ENCODE results near the gene ARHGEF17. TPM values are rescaled to one million over a fixed set of nuclear protein-coding genes. Genes with fewer than 3 reads are reported as not detected.

Gene ARHGEF17
- total and polyA plus RNA-seq, 2 of the 13 experiments (the other 11 are each of a cell fraction or from before 2014, with no cell fraction given): 10.7 to 28.8 TPM

- peak; percentile 97 for ATAC-seq
- Histone ChIP-seq H3K27me3 (ENCODE audit: control insufficient read depth in 1 of 2, insufficient read depth in 2 of 2, low read length in 2 of 2) (no peaks in the 10 kb centered on the region), H3K27ac (ENCODE audit: extremely low read length, insufficient read depth, low read length) (no peak overlapping the region), H3K4me1 (ENCODE audit: insufficient read depth, low read length) (peaks cover 8% of the 10 kb centered on the region), H3K36me3 (replicated peaks in 1 of 2; ENCODE audit: control insufficient read depth in 1 of 2, insufficient read depth in 2 of 2, low read length in 2 of 2) (peaks cover 3 to 13% of the 10 kb centered on the region in 2 experiments), H3K4me3 (replicated peaks in 1 of 3; ENCODE audit: insufficient read depth in 1 of 3, low read depth in 2 of 3, low read length in 3 of 3) (no peak overlapping the region), H4K20me1 (ENCODE audit: insufficient read depth, low read length) (no peaks in the 10 kb centered on the region), H3K9ac (ENCODE audit: insufficient read depth, low read depth, low read length) (no peak overlapping the region), H3K4me2 (ENCODE audit: low read depth, low read length) (no peak overlapping the region), H3K9me3 (ENCODE audit: low read length) (no peaks in the 10 kb centered on the region), H3K79me2 (ENCODE audit: insufficient read depth, low read length) (no peaks in the 10 kb centered on the region), H2AFZ (ENCODE audit: low read length) (no peak overlapping the region)
- 23% methylated on average over 4 of the region's 4 CpGs for WGBS (ENCODE audit: low lambda C conversion rate)
- in situ Hi-C loops (cut with HindIII; ENCODE audit: extremely low pct_ligation_motif_present, low pct_unique_long_range_greater_than_20kb) (loop anchor here (5.0 to 10.0 kb wide), 2 partner anchors 221 to 258 kb away; no protein-coding TSS in a partner anchor), intact Hi-C loops (cut with micrococcal nuclease; ENCODE audit: unreplicated experiment) (loop anchor here (5.0 to 10.0 kb wide), 2 partner anchors 221 to 528 kb away; no protein-coding TSS in a partner anchor)
- DNase-seq (ENCODE audit: low spot score): peak; percentile 74
- POLR2A ChIA-PET: interaction anchor here (0.7 kb wide), 1 partner anchor 286 kb away, joined by 3 read pairs; no protein-coding TSS in a partner anchor
- FAIRE-seq: peak; percentile 96
- BruUV-seq (replicated peaks): no TSS peak
- CTCF ChIA-PET (ENCODE audit: low intra/inter-chr PET ratio, low total read pairs): interaction anchor here (1.2 to 1.6 kb wide), 2 partner anchors 221 to 256 kb away, joined by 5 to 6 read pairs; no protein-coding TSS in a partner anchor
- 0 out of 2 replicates have a peak, but pooled peaks have one; percentile 56 for TF ChIP-seq ZNF331 (CRISPR knock-in tag; IDR thresholded peaks at IDR 0.05)
- TF ChIP-seq ZNF337 (CRISPR knock-in tag; IDR thresholded peaks at IDR 0.05; ENCODE audit: borderline replicate concordance, low read depth): no peak
- TF ChIP-seq ZBTB21 (CRISPR knock-in tag; IDR thresholded peaks at IDR 0.05): no peak
- TF ChIP-seq SMC3 (IDR thresholded peaks at IDR 0.05; ENCODE audit: low read length): peak; percentile 85
- TF ChIP-seq THRA (CRISPR knock-in tag; IDR thresholded peaks at IDR 0.05; ENCODE audit: borderline replicate concordance): peak; percentile 59; the same call in 1 of the 2 replicates
- TF ChIP-seq FOSL2 (CRISPR knock-in tag; IDR thresholded peaks at IDR 0.05): no peak
- peak; percentile 67 for TF ChIP-seq ZMYM4 (CRISPR knock-in tag; IDR thresholded peaks at IDR 0.05)
- TF ChIP-seq ZBTB40 (IDR thresholded peaks at IDR 0.05): no peak
- TF ChIP-seq ZBTB40 (CRISPR knock-in tag; IDR thresholded peaks at IDR 0.05): no peak
- TF ChIP-seq ZFAT (CRISPR knock-in tag; conservative IDR thresholded peaks at IDR 0.05): no peak
- peak; percentile 6 for TF ChIP-seq YY1 (IDR thresholded peaks at IDR 0.05; ENCODE audit: insufficient read depth, insufficient replicate concordance, low read depth, low read length)
- no peak for TF ChIP-seq ZNF451 (CRISPR knock-in tag; IDR thresholded peaks at IDR 0.05)
- 0 out of 2 replicates have a peak, but pooled peaks have one; percentile 29 for TF ChIP-seq GATAD2A (CRISPR knock-in tag; IDR thresholded peaks at IDR 0.05)
- TF ChIP-seq GFI1 (CRISPR knock-in tag; IDR thresholded peaks at IDR 0.05; ENCODE audit: borderline replicate concordance): no peak
Measured at GRCh38 chr11:73404048-73404447, 96.0 kb downstream of the ARHGEF17 start.

Measured in HepG2 (cell line).